Measurements from ENCODE around the gene CCDC192.

DNA sequence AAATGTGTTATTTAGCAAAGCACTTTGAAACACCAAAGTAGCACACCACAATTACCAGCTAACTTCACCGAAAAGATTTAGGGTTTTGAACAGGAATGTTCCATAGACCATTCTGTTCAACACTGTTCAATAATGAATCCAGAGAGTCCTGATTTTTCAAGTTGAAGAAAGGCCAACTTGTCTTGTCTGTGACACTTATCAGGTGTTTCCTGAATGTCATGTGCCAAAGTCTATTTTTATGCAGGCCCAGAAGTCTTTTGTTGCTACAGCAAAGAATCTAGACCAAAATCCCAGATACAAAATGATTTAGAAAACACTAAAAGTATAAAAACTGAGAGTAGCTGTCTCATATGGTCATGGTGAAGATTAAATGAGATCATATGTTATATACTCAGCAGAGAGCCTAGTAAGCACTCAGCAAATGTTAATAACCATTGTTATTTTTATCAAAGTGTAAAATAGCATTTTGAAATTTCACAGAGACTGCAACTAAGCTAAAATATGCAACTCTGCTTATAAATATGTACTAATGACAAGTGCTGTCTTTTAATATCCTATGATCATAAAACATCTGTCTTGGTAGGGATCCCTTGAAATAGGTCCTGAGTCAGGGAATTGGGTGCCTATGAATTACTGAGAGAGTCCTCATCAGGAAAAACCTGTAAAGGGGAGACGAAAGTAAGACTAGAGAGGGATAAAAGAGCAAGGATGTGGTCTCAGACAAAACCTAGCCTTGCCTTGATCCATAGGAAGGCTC, 258.0 kb downstream of the CCDC192 start:
- TF ChIP-seq, protein P1, sequence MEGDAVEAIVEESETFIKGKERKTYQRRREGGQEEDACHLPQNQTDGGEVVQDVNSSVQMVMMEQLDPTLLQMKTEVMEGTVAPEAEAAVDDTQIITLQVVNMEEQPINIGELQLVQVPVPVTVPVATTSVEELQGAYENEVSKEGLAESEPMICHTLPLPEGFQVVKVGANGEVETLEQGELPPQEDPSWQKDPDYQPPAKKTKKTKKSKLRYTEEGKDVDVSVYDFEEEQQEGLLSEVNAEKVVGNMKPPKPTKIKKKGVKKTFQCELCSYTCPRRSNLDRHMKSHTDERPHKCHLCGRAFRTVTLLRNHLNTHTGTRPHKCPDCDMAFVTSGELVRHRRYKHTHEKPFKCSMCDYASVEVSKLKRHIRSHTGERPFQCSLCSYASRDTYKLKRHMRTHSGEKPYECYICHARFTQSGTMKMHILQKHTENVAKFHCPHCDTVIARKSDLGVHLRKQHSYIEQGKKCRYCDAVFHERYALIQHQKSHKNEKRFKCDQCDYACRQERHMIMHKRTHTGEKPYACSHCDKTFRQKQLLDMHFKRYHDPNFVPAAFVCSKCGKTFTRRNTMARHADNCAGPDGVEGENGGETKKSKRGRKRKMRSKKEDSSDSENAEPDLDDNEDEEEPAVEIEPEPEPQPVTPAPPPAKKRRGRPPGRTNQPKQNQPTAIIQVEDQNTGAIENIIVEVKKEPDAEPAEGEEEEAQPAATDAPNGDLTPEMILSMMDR (IDR thresholded peaks at IDR 0.05) = no peak
- no peak for TF ChIP-seq POLR2AphosphoS5 (IDR thresholded peaks at IDR 0.05)
